SK-N-SH (cell line): ENCODE data around the gene HTR3A.

Experiments used
- CTCF ChIP-seq: fragments of 200-600 bp; sonication (generic); IDR thresholded peaks from 2 replicates; pipeline ENCODE4 v1.6.1; 2017; ENCODE audit warnings: antibody characterized with exemption, mild to moderate bottlenecking, moderate library complexity
- EP300 ChIP-seq, 2 experiments: IDR thresholded peaks; 2 replicates each; pipeline versions ENCODE4 v1.4.0 to v1.6.1; 2012; ENCODE audit warnings: borderline replicate concordance in 1 of 2, low read depth in 1 of 2, low read length in 1 of 2
- EZH2phosphoT487 ChIP-seq: fragments of 200-600 bp; sonication (generic); IDR thresholded peaks from 2 replicates; pipeline ENCODE4 v1.6.1; 2017; ENCODE audit warnings: low read depth, mixed run types, mild to moderate bottlenecking, antibody characterized with exemption, moderate library complexity, borderline replicate concordance
- FOXJ3 ChIP-seq: sonication (generic); formaldehyde crosslinking; IDR thresholded peaks from 2 replicates; pipeline ENCODE4 v1.5.1; 2020; ENCODE audit warnings: mild to moderate bottlenecking, missing genetic modification reagents
- MXI1 ChIP-seq: IDR thresholded peaks from 2 replicates; pipeline ENCODE4 v1.6.1; 2012; ENCODE audit warnings: mild to moderate bottlenecking, low read depth, low read length, improper control_type of control experiment
- POLR2AphosphoS5 ChIP-seq: IDR thresholded peaks from 2 replicates; pipeline ENCODE4 v1.6.1; 2012; ENCODE audit warnings: low read depth, low read length
- RAD21 ChIP-seq: IDR thresholded peaks from 2 replicates; pipeline ENCODE4 v1.6.1; 2012; ENCODE audit warnings: mild to moderate bottlenecking, low read length
- RCOR1 ChIP-seq: fragments of 150-350 bp; IDR thresholded peaks from 2 replicates; pipeline ENCODE4 v1.6.1; 2017; ENCODE audit warnings: antibody characterized with exemption, low read length
- SIN3A ChIP-seq: IDR thresholded peaks from 2 replicates; pipeline ENCODE4 v1.6.1; 2012; ENCODE audit warnings: low read depth, mild to moderate bottlenecking, low read length, moderate library complexity, borderline replicate concordance
- TAF1 ChIP-seq: IDR thresholded peaks from 2 replicates; pipeline ENCODE4 v1.6.1; 2012; ENCODE audit warnings: low read depth, mild to moderate bottlenecking, low read length, moderate library complexity, borderline replicate concordance
- TCF12 ChIP-seq: IDR thresholded peaks from 2 replicates; pipeline ENCODE4 v1.4.0; 2012
- TEAD4 ChIP-seq: IDR thresholded peaks from 2 replicates; pipeline ENCODE4 v1.4.0; 2012; ENCODE audit warnings: mild to moderate bottlenecking, borderline replicate concordance; ENCODE audit not compliant: insufficient read depth
- YY1 ChIP-seq: IDR thresholded peaks from 2 replicates; pipeline ENCODE4 v1.4.0; 2012; ENCODE audit warnings: low read depth, mild to moderate bottlenecking
- TF ChIP-seq, protein P1 (sequence below): IDR thresholded peaks from 2 replicates; pipeline ENCODE4 v1.4.0; 2012; ENCODE audit warnings: low read depth

DNA sequence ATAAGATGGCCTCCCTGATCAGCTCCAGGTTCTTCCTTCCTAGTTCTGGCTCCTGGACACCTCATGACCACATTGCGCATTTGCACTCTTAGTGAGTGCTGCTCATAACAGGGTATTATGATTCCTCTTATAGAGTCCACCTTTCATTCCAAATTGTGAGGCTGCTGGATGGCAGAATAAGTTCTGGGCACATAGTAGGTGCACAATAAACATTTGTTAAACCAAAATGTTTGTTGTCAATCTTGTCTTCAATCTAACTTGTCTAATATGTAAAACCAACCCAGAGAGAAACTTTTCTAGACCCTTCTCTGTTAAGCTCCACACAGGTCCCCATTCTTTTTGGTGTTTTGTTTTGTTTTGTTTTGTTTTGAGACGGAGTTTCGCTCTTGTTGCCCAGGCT, 62.0 kb downstream of the HTR3A start:
- TF ChIP-seq POLR2AphosphoS5: no peak
- no peak for TF ChIP-seq FOXJ3 (CRISPR knock-in tag)
- no peak for TF ChIP-seq RCOR1
- TF ChIP-seq TCF12: no peak
- TF ChIP-seq YY1: no peak
- TF ChIP-seq CTCF: no peak
- no peak for TF ChIP-seq EP300 (IDR thresholded peaks at IDR 0.05; ENCODE audit: borderline replicate concordance in 1 of 2, low read depth in 1 of 2, low read length in 1 of 2)
- TF ChIP-seq RAD21: no peak
- TF ChIP-seq, protein P1, sequence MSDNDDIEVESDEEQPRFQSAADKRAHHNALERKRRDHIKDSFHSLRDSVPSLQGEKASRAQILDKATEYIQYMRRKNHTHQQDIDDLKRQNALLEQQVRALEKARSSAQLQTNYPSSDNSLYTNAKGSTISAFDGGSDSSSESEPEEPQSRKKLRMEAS: no peak
- no peak for TF ChIP-seq EZH2phosphoT487
- TF ChIP-seq TAF1: no peak
- TF ChIP-seq TEAD4: no peak
- TF ChIP-seq SIN3A: no peak
- no peak for TF ChIP-seq MXI1
